DOHH2 (cell line): ENCODE data around the gene FADS3.

Experiments
- H3F3A ChIP-seq: fragments of 200-600 bp; sonication (generic), shearing (Covaris generic); 2 replicates; pipeline ENCODE4 v1.6.0; 2016; ENCODE audit warnings: antibody characterized with exemption, mild to moderate bottlenecking; ENCODE audit not compliant: control insufficient read depth, insufficient read depth
- H3K27ac ChIP-seq: fragments of 200-600 bp; sonication (generic); 2 replicates; pipeline ENCODE4 v1.5.1; 2014; ENCODE audit warnings: low read depth, mild to moderate bottlenecking, low read length, moderate library complexity
- H3K27me3 ChIP-seq: fragments of 200-600 bp; sonication (generic); 2 replicates; pipeline ENCODE4 v1.6.1; 2014; ENCODE audit warnings: mild to moderate bottlenecking, low read length, mixed read lengths; ENCODE audit not compliant: control insufficient read depth
- H3K36me3 ChIP-seq: fragments of 200-600 bp; sonication (generic); 2 replicates; pipeline ENCODE4 v1.6.1; 2014; ENCODE audit warnings: mild to moderate bottlenecking, low read length, moderate library complexity, mixed read lengths; ENCODE audit not compliant: control insufficient read depth
- H3K4me1 ChIP-seq: fragments of 200-600 bp; sonication (generic); 2 replicates; pipeline ENCODE4 v1.6.1; 2014; ENCODE audit warnings: mild to moderate bottlenecking, low read length, mixed read lengths; ENCODE audit not compliant: control insufficient read depth
- H3K4me2 ChIP-seq: fragments of 200-600 bp; sonication (generic); 2 replicates; pipeline ENCODE4 v1.6.0; 2014; ENCODE audit warnings: mild to moderate bottlenecking, low read length, moderate library complexity
- H3K4me3 ChIP-seq: fragments of 200-600 bp; sonication (generic); 2 replicates; pipeline ENCODE4 v1.5.1; 2014; ENCODE audit warnings: mild to moderate bottlenecking, low read length, mixed read lengths
- H3K79me2 ChIP-seq: fragments of 200-600 bp; sonication (generic); 2 replicates; pipeline ENCODE4 v1.6.1; 2014; ENCODE audit warnings: mild to moderate bottlenecking, low read length, mixed read lengths; ENCODE audit not compliant: control insufficient read depth
- H3K9me2 ChIP-seq: fragments of 200-600 bp; sonication (generic); replicated peaks from 2 replicates; pipeline ENCODE4 v1.6.1; 2014; ENCODE audit warnings: mild to moderate bottlenecking, low read length, mixed read lengths; ENCODE audit not compliant: control insufficient read depth
- H3K9me3 ChIP-seq: fragments of 200-600 bp; sonication (generic); 2 replicates; pipeline ENCODE4 v1.6.1; 2014; ENCODE audit warnings: antibody characterized with exemption, low read length, mixed read lengths; ENCODE audit not compliant: control insufficient read depth, insufficient read depth
- H4K20me1 ChIP-seq: fragments of 200-600 bp; sonication (generic); 2 replicates; pipeline ENCODE4 v1.6.0; 2014; ENCODE audit warnings: low read depth, mild to moderate bottlenecking, antibody characterized with exemption, low read length, moderate library complexity; ENCODE audit not compliant: control insufficient read depth, insufficient read depth
- CTCF ChIP-seq: fragments of 200-600 bp; sonication (generic); IDR thresholded peaks from one replicate; pipeline ENCODE4 v1.5.1; 2014; ENCODE audit warnings: antibody characterized with exemption, mild to moderate bottlenecking, low read depth, low read length; ENCODE audit not compliant: poor library complexity, severe bottlenecking
- EZH2phosphoT487 ChIP-seq: fragments of 200-600 bp; sonication (generic); IDR thresholded peaks from 2 replicates; pipeline ENCODE4 v1.6.1; 2017; ENCODE audit warnings: borderline replicate concordance, mild to moderate bottlenecking, antibody characterized with exemption, low read length, moderate library complexity, mixed read lengths

Gene FADS3

GRCh38 chr11:61868571-61869428, 22.5 kb downstream of the FADS3 start:
- Histone ChIP-seq H3K36me3 (peaks cover 23% of the 10 kb centered on the region), H3K9me2 (no peaks in the 10 kb centered on the region), H3K27ac (no peak overlapping the region), H3F3A (0 out of 2 replicates have a peak, but pooled peaks cover 6% of the 10 kb centered on the region), H3K79me2 (no peaks in the 10 kb centered on the region), H3K4me2 (no peak overlapping the region), H3K9me3 (no peaks in the 10 kb centered on the region), H3K27me3 (no peaks in the 10 kb centered on the region), H3K4me1 (peaks cover 14% of the 10 kb centered on the region), H4K20me1 (peaks cover 4% of the 10 kb centered on the region; the same call in 1 of the 2 replicates), H3K4me3 (no peak overlapping the region)
- no peak for TF ChIP-seq CTCF

GRCh38 chr11:61866958-61867343, 24.4 kb downstream of the FADS3 start:
- H3F3A ChIP-seq: 0 out of 2 replicates have a peak, but pooled peaks cover 6% of the 10 kb centered on the region
- peaks cover 42% of the 10 kb centered on the region for H3K36me3 ChIP-seq
- H3K4me3 ChIP-seq: no peak overlapping the region
- H3K79me2 ChIP-seq: no peaks in the 10 kb centered on the region
- no peaks in the 10 kb centered on the region for H3K9me3 ChIP-seq
- no peak overlapping the region for H3K27ac ChIP-seq
- H3K27me3 ChIP-seq: no peaks in the 10 kb centered on the region
- H3K9me2 ChIP-seq: no peaks in the 10 kb centered on the region
- TF ChIP-seq CTCF: no peak
- no peak for TF ChIP-seq EZH2phosphoT487
- no peak overlapping the region for H3K4me2 ChIP-seq
- peaks cover 4% of the 10 kb centered on the region; the same call in 1 of the 2 replicates for H4K20me1 ChIP-seq
- peaks cover 14% of the 10 kb centered on the region for H3K4me1 ChIP-seq

- H3K4me2 ChIP-seq: no peak overlapping the region
- H3K79me2 ChIP-seq: no peaks in the 10 kb centered on the region
- peaks cover 4% of the 10 kb centered on the region for H4K20me1 ChIP-seq
- no peak overlapping the region for H3K27ac ChIP-seq
- H3K4me1 ChIP-seq: peaks cover 8% of the 10 kb centered on the region
- H3K9me3 ChIP-seq: no peaks in the 10 kb centered on the region
- peaks cover 47% of the 10 kb centered on the region for H3K36me3 ChIP-seq
- H3K9me2 ChIP-seq: no peaks in the 10 kb centered on the region
- H3F3A ChIP-seq: 0 out of 2 replicates have a peak, but pooled peaks cover 6% of the 10 kb centered on the region
- no peak overlapping the region for H3K4me3 ChIP-seq
- no peaks in the 10 kb centered on the region for H3K27me3 ChIP-seq
- no peak for TF ChIP-seq CTCF
- no peak for TF ChIP-seq EZH2phosphoT487
Measured at GRCh38 chr11:61866231-61866957, 25.0 kb downstream of the FADS3 start.
